Measurements from ENCODE around the gene ARHGEF37. TPM values are rescaled to one million over a fixed set of nuclear protein-coding genes. Genes with fewer than 3 reads are reported as not detected.

The ARHGEF37 gene
- total RNA-seq, 1 experiment from 2014 or later = 1.8 TPM

- DNase-seq (ENCODE audit: extremely low read depth, low read depth) = no peak
Observed at GRCh38 chr5:149623473-149623872, 42.2 kb downstream of the ARHGEF37 start.

- no peak for DNase-seq (ENCODE audit: extremely low read depth, low read depth)
Observed at GRCh38 chr5:149627070-149627469, 45.8 kb downstream of the ARHGEF37 start.

- no peak for DNase-seq (ENCODE audit: extremely low read depth, low read depth)
Observed at GRCh38 chr5:149628221-149628620, 46.9 kb downstream of the ARHGEF37 start.

GRCh38 chr5:149628846-149629388, 47.6 kb downstream of the ARHGEF37 start:
- no peak for DNase-seq (ENCODE audit: extremely low read depth, low read depth)

- no peak for DNase-seq (ENCODE audit: extremely low read depth, low read depth)
Observed at GRCh38 chr5:149629421-149629820, 48.1 kb downstream of the ARHGEF37 start.

- no peak for DNase-seq (ENCODE audit: extremely low read depth, low read depth)
Observed at GRCh38 chr5:149630337-149630736, 49.0 kb downstream of the ARHGEF37 start.

GRCh38 chr5:149631506-149631905, 50.2 kb downstream of the ARHGEF37 start:
- no peak for DNase-seq (ENCODE audit: extremely low read depth, low read depth)

- DNase-seq (ENCODE audit: extremely low read depth, low read depth) = no peak
Observed at GRCh38 chr5:149632311-149633251, 51.3 kb downstream of the ARHGEF37 start.

GRCh38 chr5:149633476-149634350, 52.4 kb downstream of the ARHGEF37 start:
- DNase-seq (ENCODE audit: extremely low read depth, low read depth) = no peak

GRCh38 chr5:149635394-149635793, 54.1 kb downstream of the ARHGEF37 start:
- DNase-seq (ENCODE audit: extremely low read depth, low read depth) = no peak

GRCh38 chr5:149636191-149636860, 55.0 kb downstream of the ARHGEF37 start:
- no peak for DNase-seq (ENCODE audit: extremely low read depth, low read depth)

GRCh38 chr5:149636861-149637246, 55.6 kb downstream of the ARHGEF37 start:
- DNase-seq (ENCODE audit: extremely low read depth, low read depth) = peak; percentile 86

GRCh38 chr5:149638136-149638535, 56.8 kb downstream of the ARHGEF37 start:
- DNase-seq (ENCODE audit: extremely low read depth, low read depth) = no peak

- DNase-seq (ENCODE audit: extremely low read depth, low read depth) = no peak
Observed at GRCh38 chr5:149638546-149639241, 57.4 kb downstream of the ARHGEF37 start.

GRCh38 chr5:149639737-149640136, 58.4 kb downstream of the ARHGEF37 start:
- DNase-seq (ENCODE audit: extremely low read depth, low read depth) = no peak

- no peak for DNase-seq (ENCODE audit: extremely low read depth, low read depth)
Observed at GRCh38 chr5:149640350-149640999, 59.2 kb downstream of the ARHGEF37 start.

GRCh38 chr5:149641000-149641576, 59.8 kb downstream of the ARHGEF37 start:
- no peak for DNase-seq (ENCODE audit: extremely low read depth, low read depth)

- no peak for DNase-seq (ENCODE audit: extremely low read depth, low read depth)
Observed at GRCh38 chr5:149641600-149641999, 60.3 kb downstream of the ARHGEF37 start.

- DNase-seq (ENCODE audit: extremely low read depth, low read depth) = no peak
Observed at GRCh38 chr5:149643781-149644180, 62.5 kb downstream of the ARHGEF37 start.

Measured in NCI-H460 (cell line).